HS-27A (cell line): ENCODE results near the gene LFNG.
A peak's percentile ranks its signal among the peaks of the same experiment; 100 is the strongest.
"Not testable (repeated sequence)": the region's sequence is repeated elsewhere in the genome, so short reads cannot be mapped to it uniquely, and the experiment has no call there.

Experiments
- DNase-seq: peaks from one replicate; pipeline ENCODE4 v3.0.0-alpha.2; 2012; ENCODE audit warnings: low read depth, missing footprints

The LFNG gene

DNA sequence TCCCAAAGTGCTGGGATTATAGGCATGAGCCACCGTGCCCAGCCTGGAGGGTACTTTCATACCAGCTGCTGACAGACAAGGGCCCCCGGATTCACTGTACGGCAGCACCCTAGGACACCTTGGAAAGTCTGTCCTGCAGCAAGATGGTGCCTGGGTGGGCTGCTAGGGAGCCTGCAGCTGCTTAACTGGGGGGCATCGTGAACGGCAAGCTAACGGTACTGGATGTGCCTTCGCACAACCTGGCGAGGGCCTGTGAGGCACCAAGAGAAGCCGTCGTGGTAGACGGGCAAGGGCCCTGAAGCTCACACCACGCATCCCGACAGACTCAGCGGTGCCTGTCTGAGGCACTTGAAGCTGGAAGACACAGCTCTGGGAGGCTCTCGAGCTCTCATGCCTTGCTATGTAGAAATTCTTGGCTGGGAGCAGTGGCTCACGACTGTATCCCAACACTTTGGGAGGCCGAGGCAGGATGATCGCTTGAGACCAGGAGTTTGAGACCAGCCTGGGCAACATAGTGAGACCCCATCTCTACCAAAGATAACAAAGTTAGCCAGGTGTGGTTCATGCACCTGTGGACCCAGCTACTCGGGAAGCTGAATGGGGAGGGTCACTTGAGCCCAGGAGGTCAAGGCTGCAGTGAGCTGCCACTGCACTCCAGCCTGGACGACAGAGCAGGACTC lies 26.3 kb downstream of the LFNG start:
- DNase-seq: no peak

DNA sequence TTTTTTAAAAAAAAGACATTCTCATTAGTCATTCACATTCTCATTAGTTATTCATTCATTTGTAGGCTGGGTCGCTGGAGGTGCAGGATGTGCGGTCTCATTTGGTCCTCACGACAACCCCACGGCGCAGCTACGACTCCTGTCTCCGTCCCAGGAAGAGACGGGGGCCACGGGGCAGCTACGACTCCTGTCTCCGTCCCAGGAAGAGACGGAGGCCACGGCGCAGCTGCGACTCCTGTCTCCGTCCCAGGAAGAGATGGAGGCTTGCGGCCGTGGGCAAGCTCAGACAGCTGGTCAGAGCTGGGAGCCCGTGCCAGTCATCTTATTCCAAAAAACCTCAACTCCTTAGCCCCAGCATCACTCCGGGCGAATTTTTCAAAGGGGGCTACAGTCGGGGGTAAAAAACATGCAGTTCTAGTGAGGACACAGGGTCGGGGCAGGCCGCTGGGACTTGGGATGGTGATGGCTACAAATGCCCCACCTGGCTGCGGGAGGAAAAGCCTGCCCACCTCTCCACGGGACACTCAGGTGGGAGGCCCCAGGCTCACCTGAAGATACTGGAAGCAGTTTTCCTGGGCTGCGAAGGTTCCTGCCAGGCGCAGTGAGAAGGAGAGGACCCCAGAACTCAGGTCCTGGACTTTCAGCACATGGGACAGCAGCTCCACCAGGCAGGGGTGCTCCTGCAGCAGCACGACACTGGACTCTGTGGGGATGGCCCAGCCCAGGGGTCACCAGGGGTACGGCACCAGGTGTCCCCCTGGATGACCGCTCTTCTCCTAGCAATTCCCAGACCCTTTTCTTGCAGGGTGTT lies 27.4 kb downstream of the LFNG start:
- no peak for DNase-seq

DNA sequence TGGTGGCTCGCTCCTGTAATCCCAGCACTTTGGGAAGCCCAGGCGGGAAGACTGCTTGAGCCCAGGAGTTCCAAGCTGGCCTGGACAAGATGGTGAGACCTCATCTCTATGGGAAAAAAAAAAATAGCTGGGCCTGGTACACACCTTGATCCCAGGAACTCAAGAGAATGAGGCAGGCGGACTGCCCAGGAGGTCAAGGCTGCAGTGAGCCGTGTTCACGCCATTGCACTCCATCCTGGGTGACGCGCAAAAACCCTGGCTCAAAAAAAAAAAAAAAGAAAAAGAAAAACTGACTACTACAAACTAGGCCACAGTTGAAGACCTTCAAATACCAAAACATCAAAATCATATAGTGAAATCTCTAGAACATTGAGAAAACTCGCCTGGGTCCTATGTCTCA lies 31.8 kb downstream of the LFNG start:
- no peak for DNase-seq

DNA sequence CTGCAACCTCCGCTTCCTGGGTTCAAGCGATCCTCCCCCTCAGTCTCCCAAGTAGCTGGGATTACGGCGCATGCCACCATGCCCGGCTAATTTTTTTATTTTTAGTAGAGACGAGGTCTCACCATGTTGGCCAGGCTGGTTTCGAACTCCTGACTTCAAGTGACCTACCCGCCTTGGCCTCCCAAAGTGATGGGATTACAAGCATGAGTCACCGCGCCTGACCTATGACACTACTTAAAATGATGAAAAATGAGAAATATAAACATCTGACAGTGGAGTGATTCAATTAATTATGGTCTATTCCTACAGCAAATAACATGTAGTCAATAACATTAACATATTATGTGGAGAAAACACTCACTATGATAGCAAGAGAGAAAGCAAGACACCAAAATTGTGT lies 33.5 kb downstream of the LFNG start:
- no peak for DNase-seq

DNA sequence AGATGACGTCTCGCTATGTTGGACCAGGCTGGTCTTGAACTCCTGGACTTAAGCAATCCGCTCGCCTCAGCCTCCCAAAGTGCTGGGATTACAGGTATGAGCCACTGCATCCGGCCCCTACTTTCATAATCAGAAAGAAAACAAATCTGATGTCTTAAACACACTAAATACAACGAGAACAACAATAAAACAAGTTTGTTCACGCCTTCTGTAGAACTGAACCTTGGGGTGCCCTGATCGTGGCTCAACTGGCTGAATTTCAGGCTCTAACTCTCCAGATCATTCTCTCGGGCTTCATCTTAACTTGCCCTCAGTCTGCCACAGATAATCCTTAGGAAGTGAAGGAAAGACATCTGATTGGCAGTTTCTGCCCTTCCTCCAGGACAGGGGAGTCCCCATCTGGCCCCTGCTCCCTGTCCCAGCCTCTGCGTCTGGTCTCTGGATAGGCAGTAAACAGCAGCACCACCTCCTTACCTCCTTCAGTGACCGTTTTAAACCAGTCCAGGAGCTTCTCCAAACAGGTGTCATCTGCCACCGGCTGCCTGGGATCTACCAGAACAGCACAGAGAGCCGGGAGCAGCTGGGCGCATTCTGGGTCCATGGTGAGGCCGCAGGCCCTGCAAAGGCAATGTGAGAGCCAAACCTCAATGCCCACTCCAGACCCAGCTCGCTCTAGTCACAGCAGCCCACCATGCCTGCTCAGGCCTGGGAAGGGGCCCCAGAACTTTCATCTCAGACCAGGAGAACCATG lies 34.4 kb downstream of the LFNG start:
- no peak for DNase-seq

DNA sequence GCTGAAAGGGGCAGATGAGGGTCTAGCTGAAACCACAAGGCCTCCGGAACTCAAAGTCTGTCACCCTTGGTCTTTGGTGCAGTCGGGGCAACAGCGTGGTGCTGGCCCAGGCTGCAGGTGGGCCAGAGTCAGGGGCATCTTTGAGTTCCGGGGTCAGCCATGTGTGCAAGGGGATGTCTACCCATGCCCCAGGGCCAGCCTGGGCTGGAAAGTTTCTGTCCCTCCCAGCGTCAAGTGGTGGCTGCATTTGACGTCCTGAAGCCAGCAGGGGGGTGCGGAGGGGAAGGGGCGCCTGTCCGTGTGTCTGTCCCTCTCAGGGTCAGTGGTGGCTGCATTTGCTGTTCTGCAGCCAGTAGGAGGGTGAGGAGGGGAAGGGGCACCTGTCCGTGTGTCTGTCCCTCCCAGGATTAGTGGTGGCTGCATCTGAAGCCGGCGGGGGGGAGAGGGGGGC lies 35.1 kb downstream of the LFNG start:
- DNase-seq: no peak

DNA sequence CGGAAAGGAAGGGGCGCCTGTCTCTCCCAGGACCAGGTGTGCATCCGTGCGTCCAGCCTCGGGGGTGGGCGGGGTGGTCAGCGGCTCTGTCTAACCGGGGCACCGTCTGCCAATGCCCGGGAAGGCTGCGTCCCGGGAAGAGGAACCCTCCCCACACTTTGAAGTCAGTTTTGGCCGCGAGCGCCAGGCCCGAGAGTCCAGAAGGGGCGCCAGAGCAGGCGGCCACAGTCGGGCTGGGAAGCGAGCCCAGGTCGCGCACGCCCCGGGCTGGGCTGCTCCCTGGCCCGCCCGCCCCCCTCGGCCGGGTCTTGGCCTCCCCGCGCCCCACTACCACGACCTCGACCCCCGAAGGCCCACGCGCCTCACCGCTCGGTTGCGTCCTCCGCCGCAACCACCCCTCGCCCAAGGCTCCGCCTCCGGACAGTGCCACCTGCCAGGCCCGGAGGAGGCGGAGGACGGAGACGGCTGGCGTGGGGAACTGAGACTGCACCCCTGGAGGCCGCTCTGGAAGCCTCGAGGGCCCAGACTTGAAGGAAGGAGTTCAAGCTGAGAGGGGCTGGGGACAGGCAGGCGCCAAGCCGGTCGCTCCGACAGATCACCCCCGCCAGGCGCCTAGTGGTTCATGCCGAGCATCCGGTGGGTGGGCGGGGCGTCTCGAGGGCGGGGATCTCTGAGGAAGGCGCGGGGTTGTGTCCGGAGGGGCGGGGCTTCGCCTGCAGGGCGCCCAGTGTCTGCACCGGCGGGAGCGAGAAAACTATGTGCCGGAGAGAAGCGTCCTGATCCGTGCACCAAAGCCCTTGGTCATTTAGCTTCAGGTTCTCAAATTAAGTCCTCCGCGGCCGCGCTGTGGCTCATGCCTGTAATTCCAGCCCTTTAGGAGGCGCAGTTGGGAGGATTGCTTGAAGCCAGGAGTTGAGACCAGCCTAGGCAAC lies 35.8 kb downstream of the LFNG start, which contains the start of gene BRAT1:
BRAT1 (minus strand) TSS at position 404 of the 932 bp plus-strand sequence. CDS start 1,093 bp downstream, outside the sequence.
- peak; percentile 70 for DNase-seq

DNA sequence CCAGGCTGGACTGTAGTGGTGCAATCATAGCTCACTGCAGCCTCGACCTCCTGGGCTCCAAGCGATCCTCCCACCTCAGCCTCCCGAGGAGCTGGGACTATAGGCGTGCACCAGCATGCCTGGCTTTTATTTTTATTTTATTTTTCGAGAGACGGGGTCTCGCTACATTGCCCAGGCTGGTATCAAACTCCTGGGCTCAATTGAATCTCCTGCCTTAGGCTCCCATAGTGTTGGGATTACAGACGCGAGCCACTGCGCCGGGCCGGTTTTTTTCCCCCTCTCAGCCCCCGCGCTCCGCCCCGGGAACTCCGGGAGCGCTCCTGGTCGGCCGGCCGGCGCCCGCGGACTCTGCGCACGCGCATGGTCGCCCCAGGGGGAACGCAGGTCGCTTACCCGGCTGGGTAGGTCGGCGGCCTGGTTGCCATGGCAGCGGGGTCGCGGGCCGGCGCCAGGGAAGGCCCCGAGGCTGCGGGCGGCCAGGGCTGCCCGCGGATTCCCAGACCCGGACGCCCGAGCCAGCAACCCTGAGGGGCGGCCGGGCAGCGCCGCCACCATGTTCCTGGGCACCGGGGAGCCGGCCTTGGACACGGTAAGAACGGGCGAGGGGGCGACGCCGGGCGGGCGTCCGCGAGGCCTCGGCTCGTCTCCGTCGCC lies 39.2 kb downstream of the LFNG start, which contains the start of gene IQCE:
IQCE (plus strand) TSS at position 351 of the 654 bp plus-strand sequence; CDS start at position 554, 203 bp downstream.
- DNase-seq: peak; percentile 38

DNA sequence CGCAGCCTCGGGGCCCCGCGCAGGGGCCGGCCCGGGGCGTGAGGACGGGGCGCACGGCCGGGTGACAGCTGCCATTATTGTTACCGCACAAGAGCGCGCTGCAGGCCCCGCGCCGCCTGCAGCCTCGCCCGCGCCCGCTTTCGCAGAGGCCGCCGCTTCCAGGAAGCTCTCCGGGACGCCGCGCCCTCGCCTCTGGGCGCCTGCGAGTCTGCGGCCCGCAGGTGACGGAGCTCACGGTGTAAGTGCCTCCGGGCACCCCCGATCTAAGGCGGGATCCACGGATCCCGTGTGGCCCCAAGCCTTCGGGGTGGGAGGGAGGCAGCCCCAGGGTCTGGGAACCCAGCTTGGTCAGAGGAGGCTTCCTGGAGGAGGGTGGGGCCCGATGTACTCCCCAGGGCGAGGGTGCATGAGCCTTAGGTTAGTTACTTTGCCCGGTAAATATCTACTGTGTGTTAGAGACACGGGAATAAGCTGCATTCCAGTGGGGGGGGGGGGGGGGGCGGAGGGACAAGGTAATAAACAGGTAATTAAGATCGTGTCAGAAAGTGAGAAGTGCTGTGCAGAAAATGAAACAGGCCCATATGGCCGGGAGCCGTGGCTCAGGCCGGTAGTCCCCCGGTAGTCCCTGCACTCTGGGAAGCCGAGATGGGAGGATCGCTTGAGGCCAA lies 39.8 kb downstream of the LFNG start:
- DNase-seq: no peak

DNA sequence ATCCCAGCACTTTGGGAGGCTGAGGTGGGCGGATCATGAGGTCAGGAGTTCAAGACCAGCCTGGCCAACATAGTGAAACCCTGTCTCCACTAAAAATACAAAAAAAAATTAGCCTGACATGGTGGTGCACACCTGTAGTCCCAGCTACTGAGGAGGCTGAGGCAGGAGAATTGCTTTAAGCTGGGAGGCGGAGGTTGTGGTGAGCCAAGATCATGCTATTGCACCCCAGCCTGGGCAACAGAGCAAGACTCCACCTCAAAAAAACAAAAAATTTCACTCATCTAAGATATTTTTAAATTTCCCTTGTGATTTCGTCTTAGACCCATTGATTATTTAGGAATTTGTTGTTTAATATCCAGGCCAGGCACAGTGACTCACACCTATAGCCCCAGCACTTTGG lies 44.4 kb downstream of the LFNG start:
- not testable (repeated sequence) for DNase-seq

DNA sequence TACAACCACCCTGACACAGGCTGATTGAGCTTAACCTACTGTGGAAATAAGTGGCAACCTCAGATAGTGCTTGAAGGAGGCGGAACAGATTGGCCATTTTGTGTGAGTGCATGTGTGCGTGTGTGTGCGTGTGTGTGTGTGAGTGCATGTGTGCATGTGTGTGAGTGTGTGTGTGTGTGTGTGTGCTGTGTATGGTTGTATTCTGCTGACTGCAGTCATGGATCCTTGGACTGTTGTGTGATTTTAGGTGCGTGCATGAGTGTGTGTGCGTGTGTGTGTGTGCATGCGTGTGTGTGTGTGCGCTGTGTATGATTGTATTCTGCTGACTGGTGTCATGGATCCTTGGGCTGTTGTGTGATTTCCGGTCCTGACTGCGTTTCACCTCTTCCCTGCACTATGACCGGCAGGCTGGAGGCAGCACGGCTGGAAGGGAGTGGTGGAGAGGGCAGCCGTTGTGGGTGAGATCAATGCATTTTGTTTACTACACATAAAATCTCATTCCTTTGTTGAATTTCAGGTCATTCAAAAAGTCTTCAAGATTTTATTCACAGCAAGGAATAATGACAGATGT lies 45.5 kb downstream of the LFNG start:
- DNase-seq: no peak

DNA sequence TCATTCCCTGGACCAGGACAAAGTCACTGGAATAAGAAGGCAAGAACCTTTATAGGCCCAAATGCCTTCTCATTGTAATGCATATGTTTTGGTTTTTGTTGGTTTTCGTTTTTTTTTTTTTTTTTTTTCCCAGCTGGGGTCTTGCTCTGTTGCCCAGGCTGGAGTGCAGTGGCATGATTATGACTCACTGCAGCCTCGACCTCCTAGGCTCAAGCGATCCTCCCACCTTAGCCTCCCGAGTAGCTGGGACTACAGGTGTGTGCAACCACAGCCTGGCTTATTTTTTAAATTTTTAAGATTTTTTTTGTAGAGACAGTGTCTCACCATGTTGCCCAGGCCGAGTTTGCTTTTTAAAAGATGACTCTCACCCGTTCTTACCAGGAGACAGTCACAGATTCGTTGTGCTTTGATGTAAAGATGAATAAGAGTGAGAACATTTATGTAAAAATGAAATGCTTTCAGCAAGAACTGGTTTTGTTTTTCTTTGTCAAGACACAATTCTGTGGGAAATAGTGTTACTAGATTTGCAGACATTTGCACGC lies 46.8 kb downstream of the LFNG start:
- no peak for DNase-seq

DNA sequence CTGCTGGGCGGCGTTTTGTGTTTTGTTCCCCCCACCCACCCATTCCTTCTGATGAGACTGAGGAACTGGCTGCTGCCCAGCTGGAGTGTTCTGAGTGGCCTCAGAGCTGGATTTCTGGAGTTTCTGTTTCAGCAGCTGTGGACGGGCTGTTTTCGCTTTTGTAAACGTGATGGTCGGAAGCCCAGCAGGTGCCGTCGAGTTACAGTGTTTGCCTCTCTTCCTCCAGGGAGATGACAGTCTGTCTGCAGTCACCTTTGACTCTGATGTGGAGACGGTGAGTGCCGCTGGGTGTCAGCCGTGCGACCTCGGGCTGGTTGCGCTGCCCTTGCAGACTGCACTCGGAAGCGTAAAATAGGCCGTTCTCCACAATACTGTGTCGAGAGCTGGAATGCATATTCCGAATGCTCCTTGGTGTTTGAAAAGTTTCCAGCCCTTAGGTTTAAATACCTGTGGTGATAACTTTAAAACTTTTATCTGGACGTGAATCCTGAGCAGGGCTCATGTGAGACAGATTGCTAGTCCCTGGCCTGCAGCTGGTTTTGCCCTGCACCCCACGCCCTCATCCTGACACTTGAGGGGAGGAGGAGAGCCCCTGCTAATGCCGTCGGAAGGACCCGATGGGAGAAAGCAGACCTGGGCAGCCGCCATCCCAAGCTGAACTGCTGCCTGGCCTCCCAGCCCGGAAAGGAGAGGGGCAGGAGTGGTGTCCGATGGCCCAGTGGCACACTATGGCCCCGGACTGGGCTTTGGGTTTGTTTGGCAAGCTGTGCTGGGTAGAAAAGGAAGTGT lies 47.5 kb downstream of the LFNG start:
- DNase-seq: no peak

DNA sequence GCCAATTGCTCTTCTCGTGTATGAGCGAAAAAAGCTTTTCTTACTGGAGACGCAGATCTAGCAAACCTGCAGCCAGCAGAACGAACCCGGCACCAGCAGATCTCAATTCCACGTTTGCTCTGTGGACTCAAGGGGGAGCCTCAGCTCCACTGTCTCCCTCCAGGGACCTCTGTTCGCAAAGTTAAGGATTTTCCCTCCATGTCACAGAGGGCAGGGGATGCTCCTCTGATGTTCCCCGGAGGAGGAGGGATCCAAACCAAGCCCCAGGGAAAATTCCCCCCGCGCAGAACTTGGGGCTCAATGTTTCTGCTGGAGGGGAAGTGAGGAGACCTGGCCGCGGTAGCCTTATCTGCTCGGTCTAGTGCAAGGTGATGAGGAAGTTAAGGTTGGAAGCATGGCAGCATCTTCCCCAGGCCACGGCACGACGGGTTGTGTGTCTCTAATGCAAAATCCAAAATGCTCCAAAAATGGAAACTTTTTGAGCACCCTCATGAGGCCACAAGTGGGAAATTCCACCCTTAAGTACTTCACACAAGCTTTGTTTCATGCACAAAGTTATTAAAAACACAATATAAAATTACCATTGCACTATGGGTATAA lies 48.2 kb downstream of the LFNG start:
- DNase-seq: no peak

DNA sequence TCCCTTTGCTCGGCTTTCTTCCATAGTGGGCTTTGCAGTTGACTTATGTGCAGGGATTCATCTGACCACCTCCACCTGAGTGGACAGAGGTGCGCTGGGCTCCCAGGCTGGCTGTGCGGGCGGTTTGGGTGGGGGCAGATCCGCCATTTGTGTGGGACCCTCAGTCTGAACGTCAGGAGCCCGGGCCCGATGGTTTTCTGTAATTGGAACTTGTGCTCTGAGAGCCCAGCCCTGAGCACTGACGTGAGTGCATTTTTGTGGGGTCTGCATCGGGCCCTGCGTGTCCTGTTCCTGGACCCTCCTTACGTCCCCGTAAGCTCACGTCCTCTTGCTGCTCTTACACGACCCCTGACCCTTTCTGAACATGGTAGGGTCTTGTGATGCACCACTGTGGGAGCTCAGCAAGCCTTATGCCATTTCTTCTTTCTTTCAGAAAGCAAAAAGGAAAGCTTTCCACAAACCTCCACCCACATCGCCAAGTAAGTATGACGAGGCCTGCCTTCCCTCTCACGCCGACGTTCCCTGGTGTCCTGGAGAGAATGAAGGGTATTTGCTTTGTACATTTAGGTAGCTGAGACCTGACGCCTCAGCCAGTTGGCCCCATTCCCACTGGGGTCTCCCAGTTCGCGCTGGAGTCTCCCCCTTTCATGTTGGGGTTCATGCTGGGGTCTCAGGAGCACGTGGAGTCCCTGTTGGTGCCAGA lies 49.1 kb downstream of the LFNG start:
- no peak for DNase-seq

DNA sequence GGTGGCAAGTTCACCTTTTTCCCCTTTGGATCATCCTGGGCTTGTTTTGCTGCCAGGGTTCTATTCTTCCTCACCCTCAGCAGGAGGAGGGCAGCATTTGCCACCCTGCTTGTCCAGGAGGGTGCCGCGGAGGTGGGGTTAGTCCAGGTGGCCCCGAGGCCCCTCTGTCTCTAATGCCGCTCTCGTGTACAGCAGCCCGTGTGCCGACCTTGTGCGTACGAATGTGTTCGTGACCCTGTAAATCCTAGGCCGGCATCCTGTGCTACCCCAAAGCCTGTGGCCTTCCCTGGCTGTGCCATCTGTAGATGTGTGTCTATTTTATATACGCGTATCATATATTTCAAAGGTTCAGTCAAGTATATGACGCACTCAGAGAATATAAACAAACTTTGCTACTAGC lies 49.8 kb downstream of the LFNG start:
- DNase-seq: no peak

DNA sequence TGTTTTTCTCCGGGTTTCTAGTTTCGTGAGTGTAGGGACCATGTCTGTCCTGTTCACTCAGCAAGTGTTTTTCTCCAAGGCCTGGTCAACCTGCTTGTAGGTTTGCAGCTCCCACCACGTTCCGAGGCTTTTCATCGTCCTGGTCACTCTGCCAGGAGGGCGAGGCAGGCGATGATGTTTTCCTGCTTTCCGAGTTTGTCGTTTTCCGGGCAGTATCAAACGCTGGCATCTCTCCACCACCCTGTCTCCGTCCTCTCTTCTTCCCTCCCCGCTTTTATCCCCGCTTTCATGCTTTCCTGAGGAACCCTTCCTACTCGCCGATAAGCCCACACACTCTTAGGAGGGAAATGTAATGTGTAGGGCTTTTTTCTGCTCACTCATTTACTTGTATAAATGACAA lies 50.4 kb downstream of the LFNG start:
- DNase-seq: no peak

DNA sequence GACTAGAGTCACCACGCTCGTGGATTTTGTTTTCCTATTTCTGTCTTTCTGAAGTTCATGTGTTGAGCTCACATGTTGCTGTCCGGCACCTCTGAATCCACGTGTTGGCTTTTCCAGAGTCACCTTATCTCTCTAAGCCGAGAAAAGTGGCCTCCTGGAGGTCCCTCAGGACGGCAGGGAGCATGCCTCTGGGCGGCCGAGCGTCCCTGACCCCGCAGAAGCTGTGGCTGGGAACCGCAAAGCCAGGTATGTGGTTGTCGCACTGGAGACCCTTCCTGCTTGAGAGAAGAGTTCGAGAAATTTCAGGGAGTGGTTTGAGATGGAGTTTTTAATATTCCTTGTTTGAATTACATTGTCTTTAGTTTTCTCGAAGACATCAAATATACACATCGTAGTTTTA lies 51.8 kb downstream of the LFNG start:
- DNase-seq: no peak
